GM20000 (cell line): ENCODE data around the gene SIVA1.

Experiments used
- DNase-seq: peaks from one replicate; pipeline ENCODE4 v3.0.0; 2012; ENCODE audit warnings: low spot score
- CTCF ChIP-seq: IDR thresholded peaks from 2 replicates; pipeline ENCODE4 v1.5.1; 2012; ENCODE audit warnings: mild to moderate bottlenecking, control low read depth; ENCODE audit errors: extremely low read depth, missing control alignments

The SIVA1 gene

DNA sequence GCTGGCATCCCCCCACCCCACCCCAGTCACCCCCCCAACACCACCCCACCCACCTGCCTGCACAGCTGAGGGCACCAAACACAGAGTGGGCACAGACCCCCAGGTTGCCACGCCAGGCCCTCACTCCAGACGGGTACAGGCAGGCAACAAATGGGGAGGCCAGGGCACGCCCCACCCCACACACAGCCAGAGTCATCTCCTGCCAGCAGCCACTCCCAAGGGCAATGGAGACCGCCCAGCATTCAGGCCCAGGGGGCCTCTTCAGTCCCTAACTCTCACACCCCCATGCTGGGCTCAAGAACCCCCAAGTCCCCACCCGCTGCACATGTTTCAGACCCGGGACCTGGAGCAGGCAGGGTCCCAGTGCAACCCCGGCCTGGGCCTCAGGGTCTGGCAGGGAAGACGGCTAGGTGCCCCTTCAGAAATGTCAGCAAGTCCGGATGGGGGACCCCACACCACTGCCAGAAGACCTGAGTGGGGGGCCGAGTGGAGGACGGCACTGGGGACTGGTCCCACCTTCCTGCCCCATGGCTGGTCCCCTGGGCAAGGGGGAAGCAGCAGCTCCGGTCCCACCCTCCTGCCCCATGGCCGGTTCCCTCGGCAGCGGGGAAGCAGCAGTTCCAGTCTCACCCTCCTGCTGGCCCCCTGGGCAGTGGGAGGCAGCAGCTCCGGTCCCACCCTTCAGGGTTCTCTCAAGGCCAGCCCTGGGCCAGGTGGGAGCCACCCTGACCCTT is 30.7 kb downstream of the SIVA1 start:
- no peak for TF ChIP-seq CTCF
- no peak for DNase-seq

DNA sequence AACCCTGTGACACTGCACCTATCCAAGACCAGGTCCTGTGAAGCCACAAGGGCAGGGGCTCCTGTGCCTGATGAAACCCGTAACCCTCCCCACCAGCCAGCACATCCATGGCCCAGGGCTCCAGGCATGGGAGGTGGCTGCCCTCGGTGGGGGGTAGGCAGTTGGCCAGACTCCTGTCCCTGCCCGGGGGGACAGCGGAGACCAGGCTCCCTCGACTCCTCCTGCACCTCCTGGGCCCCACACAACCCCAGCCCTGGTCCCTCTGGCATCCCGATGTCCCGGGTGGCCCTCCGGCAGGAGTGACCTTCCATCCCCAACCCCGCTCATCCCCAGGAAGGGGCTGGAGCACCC is 31.2 kb downstream of the SIVA1 start:
- no peak for DNase-seq
- no peak for TF ChIP-seq CTCF

DNA sequence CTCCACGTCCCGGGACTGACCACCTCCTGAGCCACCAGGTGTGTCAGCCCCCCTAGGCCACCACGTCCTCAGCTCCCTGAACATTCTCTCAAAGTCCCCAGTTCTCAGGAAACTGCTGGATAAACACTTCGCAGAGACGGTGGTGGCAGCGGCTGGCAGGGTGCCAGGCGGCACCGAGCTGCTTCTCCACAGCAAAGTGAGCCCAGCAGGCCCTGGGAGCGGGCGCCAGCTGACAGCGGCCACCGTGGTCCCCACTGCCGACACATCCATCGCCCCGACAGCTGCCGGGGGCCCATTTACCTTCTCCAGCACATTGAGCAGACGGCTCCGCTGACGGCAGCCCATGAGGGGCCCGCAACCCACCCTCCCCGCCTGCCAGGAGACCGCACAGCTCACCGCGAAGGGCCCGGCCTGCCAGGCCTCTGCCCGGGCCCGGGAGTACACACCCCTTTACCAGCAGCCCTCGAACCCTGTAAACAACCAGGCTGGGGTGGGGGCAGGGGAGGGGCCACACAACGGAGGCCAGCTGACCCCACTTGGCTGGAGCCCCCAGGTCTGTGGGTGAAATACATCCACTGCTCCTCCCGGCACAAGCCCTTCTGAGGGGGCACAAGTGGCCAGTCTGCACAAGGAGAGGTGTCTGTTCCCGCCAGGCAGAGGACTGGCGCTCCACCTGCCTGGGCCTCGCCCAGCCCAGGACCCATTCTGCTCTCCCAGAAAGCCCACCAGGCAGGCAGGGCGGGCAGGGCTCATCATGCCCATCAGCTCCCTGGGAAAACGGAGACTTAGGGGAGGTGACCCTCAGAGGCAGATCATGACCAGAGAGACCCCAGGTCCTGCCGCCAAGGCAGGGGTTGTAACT is 32.1 kb downstream of the SIVA1 start:
- no peak for DNase-seq

DNA sequence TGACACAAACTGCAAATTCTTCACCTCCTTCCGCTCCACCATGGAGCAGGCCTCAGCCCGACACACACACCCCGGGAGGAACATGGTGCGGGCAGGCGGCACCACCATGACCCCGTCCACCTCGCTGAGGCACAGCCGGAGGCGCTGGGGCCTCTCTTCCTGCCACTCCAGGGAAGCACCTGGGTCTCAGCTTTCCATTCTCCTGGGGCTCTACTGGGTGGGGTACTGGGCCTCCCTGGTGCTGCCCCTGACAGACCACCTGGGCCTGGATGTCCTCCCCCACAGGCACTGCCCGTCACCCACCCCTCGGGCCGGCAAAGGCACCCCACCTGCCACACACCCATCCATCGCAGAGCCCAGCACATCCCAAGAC is 32.7 kb downstream of the SIVA1 start:
- DNase-seq, result no peak
- TF ChIP-seq CTCF, result no peak

More for the DNA sequence above, 32.1 kb downstream of the SIVA1 start:
- no peak for TF ChIP-seq CTCF

GRCh38 chr14:104786091-104786586 is 33.2 kb downstream of the SIVA1 start:
- TF ChIP-seq CTCF, result no peak
- DNase-seq, result no peak

GRCh38 chr14:104786726-104787675 is 34.1 kb downstream of the SIVA1 start:
- DNase-seq, result no peak
- TF ChIP-seq CTCF, result no peak
